T-helper 9 cell (primary cell): Measurements from ENCODE around the gene NFS1.

ENCODE experiments used
- DNase-seq: peaks from one replicate; pipeline ENCODE4 v3.0.0-alpha.2; 2020

Gene NFS1

GRCh38 chr20:35669221-35669620 is 29.9 kb downstream of the NFS1 start:
- DNase-seq: no peak

GRCh38 chr20:35665949-35666288 is 33.2 kb downstream of the NFS1 start:
- DNase-seq: no peak

GRCh38 chr20:35664466-35665206 is 34.5 kb downstream of the NFS1 start, which contains the start of the genes CPNE1 and RBM12:
Gene CPNE1, minus strand, starts transcription at chr20:35664900. Its CDS starts 31,977 bp downstream, at chr20:35632923.
Gene RBM12, minus strand, starts transcription at chr20:35664900. Its CDS starts 9,578 bp downstream, at chr20:35655322.
- DNase-seq: peak; percentile 87

GRCh38 chr20:35663516-35664465 is 35.4 kb downstream of the NFS1 start:
- peak; percentile 51 for DNase-seq

GRCh38 chr20:35662551-35662950 is 36.6 kb downstream of the NFS1 start:
- no peak for DNase-seq

GRCh38 chr20:35661908-35662307 is 37.2 kb downstream of the NFS1 start:
- no peak for DNase-seq

GRCh38 chr20:35661053-35661452 is 38.1 kb downstream of the NFS1 start:
- no peak for DNase-seq

- DNase-seq: no peak
Measured at GRCh38 chr20:35660122-35660937, 38.8 kb downstream of the NFS1 start.

GRCh38 chr20:35657271-35657670 is 41.9 kb downstream of the NFS1 start:
- DNase-seq: no peak

GRCh38 chr20:35654415-35654814 is 44.7 kb downstream of the NFS1 start:
- no peak for DNase-seq

GRCh38 chr20:35653893-35654292 is 45.3 kb downstream of the NFS1 start:
- no peak for DNase-seq

GRCh38 chr20:35653430-35653734 is 45.8 kb downstream of the NFS1 start:
- DNase-seq: no peak

GRCh38 chr20:35652641-35653429 is 46.3 kb downstream of the NFS1 start:
- no peak for DNase-seq

- no peak for DNase-seq
Measured at GRCh38 chr20:35651958-35652357, 47.2 kb downstream of the NFS1 start.

GRCh38 chr20:35650632-35651031 is 48.5 kb downstream of the NFS1 start:
- DNase-seq: no peak

- DNase-seq: no peak
Measured at GRCh38 chr20:35648836-35649235, 50.3 kb downstream of the NFS1 start.

- DNase-seq: no peak
Measured at GRCh38 chr20:35644806-35645205, 54.3 kb downstream of the NFS1 start.

- no peak for DNase-seq
Measured at GRCh38 chr20:35643045-35643444, 56.1 kb downstream of the NFS1 start.

GRCh38 chr20:35641743-35642142 is 57.4 kb downstream of the NFS1 start:
- DNase-seq: no peak

GRCh38 chr20:35640724-35641123 is 58.4 kb downstream of the NFS1 start:
- DNase-seq: no peak

- no peak for DNase-seq
Measured at GRCh38 chr20:35638751-35639150, 60.4 kb downstream of the NFS1 start.

GRCh38 chr20:35637276-35637675 is 61.9 kb downstream of the NFS1 start:
- DNase-seq: no peak
